OCI-LY7 (cell line): ENCODE data around the gene ABCF3.

Source experiments
- CTCF ChIP-seq: fragments of 200-600 bp; sonication (generic); conservative IDR thresholded peaks from 2 replicates; pipeline ENCODE4 v1.5.1; 2014; ENCODE audit warnings: mild to moderate bottlenecking, antibody characterized with exemption, low read length, moderate library complexity, mixed read lengths
- EZH2phosphoT487 ChIP-seq: fragments of 200-600 bp; sonication (generic); IDR thresholded peaks from 2 replicates; pipeline ENCODE4 v1.6.1; 2018; ENCODE audit warnings: low read depth, borderline replicate concordance, mild to moderate bottlenecking, mixed run types, antibody characterized with exemption, low read length, moderate library complexity, mixed read lengths

- 0 out of 2 replicates have a peak, but pooled peaks have one; percentile 37 for TF ChIP-seq CTCF
- TF ChIP-seq EZH2phosphoT487 = no peak
Measured at GRCh38 chr3:184174646-184175492, 11.1 kb upstream of the ABCF3 start, which contains the start of gene AP2M1.
